NCI-H446 (cell line): ENCODE measurements around the gene DPY19L1.
"Not testable (repeated sequence)": the region's sequence is repeated elsewhere in the genome, so short reads cannot be mapped to it uniquely, and the experiment has no call there.

Experiments used
- DNase-seq, 2 experiments: peaks; one replicate each; lab custom pipeline; 2025; lab: John Stamatoyannopoulos, UW

The DPY19L1 gene

GRCh38 chr7:35037211-35037525 is at the start of gene DPY19L1:
Gene DPY19L1, minus strand, starts transcription at chr7:35037485. Its CDS starts 91 bp downstream, at chr7:35037394.
- DNase-seq = no peak

- DNase-seq = not testable (repeated sequence)
Observed at GRCh38 chr7:35079517-35079916, 42.2 kb upstream of the DPY19L1 start.

GRCh38 chr7:35074008-35074407 is 36.7 kb upstream of the DPY19L1 start:
- DNase-seq = not testable (repeated sequence)

- peak in 1 of 2 experiments; percentile 54 for DNase-seq
Observed at GRCh38 chr7:35072950-35073827, 35.9 kb upstream of the DPY19L1 start.

- not testable (repeated sequence) for DNase-seq
Observed at GRCh38 chr7:35069084-35069483, 31.8 kb upstream of the DPY19L1 start.

- DNase-seq = not testable (repeated sequence)
Observed at GRCh38 chr7:35065382-35065781, 28.1 kb upstream of the DPY19L1 start.

GRCh38 chr7:35058571-35058970 is 21.3 kb upstream of the DPY19L1 start:
- not testable (repeated sequence) for DNase-seq

- not testable (repeated sequence) for DNase-seq
Observed at GRCh38 chr7:35057505-35058451, 20.5 kb upstream of the DPY19L1 start.

GRCh38 chr7:35055733-35056132 is 18.4 kb upstream of the DPY19L1 start:
- not testable (repeated sequence) for DNase-seq

GRCh38 chr7:35053488-35054175 is 16.3 kb upstream of the DPY19L1 start:
- not testable (repeated sequence) for DNase-seq

- not testable (repeated sequence) for DNase-seq
Observed at GRCh38 chr7:35048390-35048789, 11.1 kb upstream of the DPY19L1 start.

GRCh38 chr7:35047912-35048305 is 10.6 kb upstream of the DPY19L1 start:
- not testable (repeated sequence) for DNase-seq

- not testable (repeated sequence) for DNase-seq
Observed at GRCh38 chr7:35047263-35047911, 10.1 kb upstream of the DPY19L1 start.

- DNase-seq = not testable (repeated sequence)
Observed at GRCh38 chr7:35043301-35043700, 6.0 kb upstream of the DPY19L1 start.

- DNase-seq = no peak
Observed at GRCh38 chr7:35040906-35041305, 3.6 kb upstream of the DPY19L1 start.

- DNase-seq = no peak
Observed at GRCh38 chr7:35039343-35039742, 2.1 kb upstream of the DPY19L1 start.

GRCh38 chr7:35038354-35038753 is 1.1 kb upstream of the DPY19L1 start:
- DNase-seq = no peak

- peak; percentile 89 to 97 for DNase-seq
Observed at GRCh38 chr7:35037526-35038341, 449 bp upstream of the DPY19L1 start.

- peak in 1 of 2 experiments; percentile 46 for DNase-seq
Observed at GRCh38 chr7:35036361-35037171, 719 bp downstream of the DPY19L1 start.
